ENCODE results near the gene MTHFD2.
"Not testable (repeated sequence)": the region's sequence is repeated elsewhere in the genome, so short reads cannot be mapped to it uniquely, and the experiment has no call there.

The MTHFD2 gene

DNA sequence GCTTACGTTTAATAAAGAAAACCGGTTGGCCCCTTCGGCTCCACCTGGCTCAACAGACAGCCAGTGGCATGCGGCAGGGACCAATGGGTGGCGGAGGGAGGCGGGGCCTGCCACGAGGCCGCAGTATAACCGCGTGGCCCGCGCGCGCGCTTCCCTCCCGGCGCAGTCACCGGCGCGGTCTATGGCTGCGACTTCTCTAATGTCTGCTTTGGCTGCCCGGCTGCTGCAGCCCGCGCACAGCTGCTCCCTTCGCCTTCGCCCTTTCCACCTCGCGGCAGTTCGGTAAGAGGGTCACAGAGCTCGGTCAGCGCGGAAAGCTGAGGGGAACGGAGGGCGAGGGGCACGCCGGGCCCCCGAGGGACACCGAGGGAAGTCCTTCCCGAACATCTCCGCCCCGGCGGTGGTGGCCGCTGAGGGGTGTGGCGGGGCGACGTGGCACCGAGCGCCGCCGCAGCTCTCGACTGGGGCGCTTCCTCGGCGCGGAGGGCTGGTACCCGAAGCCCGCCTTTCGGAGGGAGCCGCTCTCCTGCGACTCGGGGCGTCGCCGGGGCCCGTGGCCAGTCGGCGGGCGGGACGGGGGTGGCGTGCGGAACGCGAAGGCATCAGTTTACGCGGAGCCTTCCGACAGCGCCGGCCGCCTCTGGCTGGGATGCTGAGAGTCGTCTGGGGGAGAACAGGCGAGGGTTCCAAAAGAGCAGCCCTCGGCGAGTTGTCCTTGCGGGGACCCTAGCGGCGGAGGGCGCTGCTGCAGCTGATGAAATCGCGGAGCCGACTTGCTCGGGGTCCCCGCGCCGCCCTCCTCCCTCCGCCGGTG lies at the start of gene MTHFD2:
Gene MTHFD2, plus strand, starts transcription at position 155 of the 814 bp plus-strand sequence. Its CDS starts 27 bp downstream, at position 182.
- in situ Hi-C loops (cut with MboI; ENCODE audit: low sequenced_read_pairs): no loop called here

DNA sequence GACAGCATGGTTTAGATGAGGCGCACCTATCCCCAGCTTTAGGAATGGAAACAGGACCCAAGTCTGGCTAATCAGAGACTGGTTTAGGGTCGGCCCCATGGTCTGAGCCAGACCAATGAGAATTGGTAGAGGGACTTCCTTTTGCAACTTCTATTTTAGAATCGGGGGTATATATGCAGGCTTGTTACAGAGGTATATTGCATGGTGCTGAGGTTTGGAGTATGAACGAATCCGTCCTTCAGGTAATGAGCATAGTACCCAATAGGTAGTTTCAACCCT lies 49.2 kb upstream of the MTHFD2 start:
- in situ Hi-C loops (cut with MboI; ENCODE audit: low sequenced_read_pairs): no loop called here

DNA sequence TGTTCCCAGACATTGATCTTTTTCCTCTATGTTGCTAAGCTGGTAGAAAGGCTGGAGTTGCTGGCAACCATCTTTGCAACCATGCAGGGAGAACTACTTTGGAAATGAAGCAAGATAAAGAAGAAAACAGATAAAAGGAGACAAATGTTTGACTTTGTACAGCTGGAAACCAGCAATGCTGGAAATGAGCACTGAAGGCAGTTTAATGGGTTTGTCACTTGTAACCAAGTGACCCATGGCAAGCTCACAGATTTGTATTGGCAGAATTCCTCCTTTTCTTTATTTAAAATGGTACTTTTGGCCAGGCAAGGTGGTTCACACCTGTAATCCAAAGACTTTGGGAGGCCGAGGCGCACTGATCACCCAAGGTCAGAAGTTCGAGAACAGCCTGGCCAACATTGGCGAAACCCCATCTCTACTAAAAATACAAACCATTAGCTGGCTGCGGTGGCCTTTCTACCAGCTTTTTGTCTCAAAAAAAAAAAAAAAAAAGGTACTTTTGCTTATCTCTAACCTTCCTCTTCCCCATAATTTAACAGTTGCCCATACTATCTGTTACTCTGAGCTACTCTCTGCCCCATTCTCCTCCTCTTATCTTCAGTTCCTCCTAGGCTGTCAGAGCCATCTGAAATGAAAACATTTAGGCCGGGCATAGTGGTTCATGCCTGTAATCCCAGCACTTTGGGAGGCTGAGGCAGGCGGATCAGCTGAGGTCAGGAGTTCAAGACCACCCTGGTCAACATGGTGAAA lies 48.7 kb upstream of the MTHFD2 start:
- in situ Hi-C loops (cut with MboI; ENCODE audit: low sequenced_read_pairs): no loop called here

DNA sequence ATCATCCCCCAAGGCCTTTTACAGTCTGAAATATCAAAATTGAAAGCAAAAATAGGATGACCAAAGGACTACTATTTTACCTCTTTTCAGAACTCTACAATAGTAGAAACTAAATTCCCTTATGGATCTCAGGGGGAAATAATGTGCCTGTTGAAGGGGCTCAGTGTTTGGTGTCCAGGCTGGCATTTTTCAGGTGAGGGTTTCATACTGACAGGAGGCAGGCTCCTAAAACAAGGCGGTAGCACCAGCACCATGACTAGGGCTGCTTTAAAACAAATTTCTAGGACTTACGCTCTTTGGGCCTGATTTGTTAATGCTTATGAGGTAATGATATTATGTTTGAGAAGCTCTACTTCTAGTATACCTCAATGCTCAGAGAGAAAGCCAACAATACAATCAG lies 45.5 kb upstream of the MTHFD2 start:
- in situ Hi-C loops (cut with MboI; ENCODE audit: low sequenced_read_pairs): no loop called here

DNA sequence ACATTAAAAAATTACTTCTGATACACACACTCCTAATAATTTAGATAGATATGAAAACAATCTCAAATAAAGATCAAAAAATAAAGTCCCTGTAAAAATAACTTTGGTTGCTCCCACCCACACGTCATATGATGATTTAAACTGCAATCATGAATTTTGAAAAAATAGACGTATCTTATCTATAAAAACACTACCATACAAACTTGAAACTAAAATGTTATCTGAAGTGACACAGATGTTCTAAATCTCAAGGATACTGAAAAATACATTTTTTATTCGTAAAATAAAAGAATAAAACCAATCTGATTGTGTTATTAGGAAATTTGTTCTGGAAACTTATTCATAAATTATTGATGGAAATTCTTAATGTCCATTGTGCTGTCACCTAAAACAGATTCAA lies 42.6 kb upstream of the MTHFD2 start:
- in situ Hi-C loops (cut with MboI; ENCODE audit: low sequenced_read_pairs): no loop called here

DNA sequence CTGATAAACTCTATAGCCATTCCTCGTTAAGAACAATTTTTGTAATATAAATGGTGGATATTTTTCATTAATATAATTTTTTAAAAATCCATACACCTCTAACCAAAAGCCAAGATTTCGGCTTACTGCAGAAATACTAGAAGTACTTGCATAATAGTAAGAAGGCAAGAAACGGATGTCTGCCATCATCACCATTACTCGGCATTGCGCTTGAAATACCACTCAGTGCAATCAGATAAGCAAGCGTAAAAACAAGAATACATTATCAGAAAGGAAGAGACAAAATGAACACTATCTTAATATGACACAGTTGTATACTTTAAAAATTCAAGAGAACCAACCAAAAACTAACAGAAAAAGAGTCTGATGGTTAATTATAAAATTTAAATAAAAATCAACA lies 35.5 kb upstream of the MTHFD2 start:
- in situ Hi-C loops (cut with MboI; ENCODE audit: low sequenced_read_pairs): no loop called here

DNA sequence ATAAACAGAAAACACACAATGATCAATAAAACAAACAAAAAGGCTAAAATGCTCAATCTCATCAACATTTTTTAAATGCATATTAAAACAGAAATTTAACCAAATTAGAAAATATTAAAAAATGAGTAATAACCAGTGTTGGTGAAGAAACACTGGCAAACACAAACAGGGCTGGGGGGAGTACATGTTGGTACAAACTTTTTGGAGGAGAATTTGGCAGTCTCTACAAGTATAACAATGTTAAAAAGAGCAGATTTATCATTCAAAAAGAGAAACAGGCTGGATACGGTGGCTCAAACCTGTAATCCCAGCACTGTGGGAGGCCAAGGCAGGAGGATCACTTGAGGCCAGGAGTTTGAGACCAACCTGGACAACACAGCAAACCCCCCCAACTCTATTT lies 33.7 kb upstream of the MTHFD2 start:
- in situ Hi-C loops (cut with MboI; ENCODE audit: low sequenced_read_pairs): no loop called here

DNA sequence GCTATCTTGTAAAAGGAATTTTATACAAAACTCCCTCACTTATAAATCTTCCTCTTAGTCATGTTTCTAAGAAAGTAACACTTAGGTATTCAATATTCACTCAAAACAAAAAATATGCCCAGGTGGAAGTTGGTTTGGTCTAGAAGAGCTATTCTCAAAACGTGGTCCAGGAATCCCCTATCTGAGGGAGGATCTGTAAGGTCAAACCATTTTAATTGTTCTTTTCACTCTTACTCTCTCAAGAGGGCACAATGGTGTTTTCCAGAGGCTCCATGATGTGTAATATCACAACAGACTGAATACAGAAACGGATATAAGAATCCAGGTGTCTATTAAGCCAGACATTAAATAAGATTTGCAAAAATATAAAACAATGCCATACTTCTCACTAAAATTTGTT lies 29.7 kb upstream of the MTHFD2 start:
- in situ Hi-C loops (cut with MboI; ENCODE audit: low sequenced_read_pairs): no loop called here

DNA sequence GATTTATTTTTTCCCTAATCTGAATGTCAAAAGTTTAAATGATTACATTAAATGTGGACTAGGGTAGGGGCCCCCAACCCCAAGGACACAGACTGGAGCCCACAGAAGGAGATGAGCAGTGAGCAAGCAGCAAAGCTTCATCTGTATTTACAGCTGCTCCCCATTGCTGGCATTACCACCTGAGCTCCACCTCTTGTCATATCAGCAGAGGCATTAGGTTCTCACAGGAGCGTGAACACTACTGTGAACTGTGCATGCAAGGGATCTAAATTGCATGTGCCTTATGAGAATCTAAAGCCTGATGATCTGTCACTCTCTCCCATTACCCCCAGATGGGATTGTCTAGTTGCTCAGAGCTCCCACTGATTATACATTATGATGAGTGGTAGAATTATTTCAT lies 23.5 kb upstream of the MTHFD2 start:
- in situ Hi-C loops (cut with MboI; ENCODE audit: low sequenced_read_pairs): no loop called here

DNA sequence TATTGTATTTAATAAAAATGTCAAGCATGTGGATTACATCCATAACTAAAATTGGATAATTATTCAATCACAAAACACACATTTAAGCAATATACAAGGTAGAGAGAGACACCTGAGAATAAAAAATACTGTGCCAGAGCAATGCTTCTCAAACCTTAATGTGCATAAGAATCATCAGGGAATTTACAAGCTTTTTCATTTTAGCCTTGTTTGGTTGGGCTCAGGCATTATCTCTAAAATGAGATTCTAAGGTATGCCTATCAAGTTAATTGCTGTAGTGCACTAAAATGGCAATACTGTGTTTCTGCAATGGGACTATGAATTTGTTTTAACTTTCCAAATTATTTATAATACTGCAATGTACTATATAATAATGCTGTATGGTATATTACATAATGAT lies 20.7 kb upstream of the MTHFD2 start:
- in situ Hi-C loops (cut with MboI; ENCODE audit: low sequenced_read_pairs): no loop called here

DNA sequence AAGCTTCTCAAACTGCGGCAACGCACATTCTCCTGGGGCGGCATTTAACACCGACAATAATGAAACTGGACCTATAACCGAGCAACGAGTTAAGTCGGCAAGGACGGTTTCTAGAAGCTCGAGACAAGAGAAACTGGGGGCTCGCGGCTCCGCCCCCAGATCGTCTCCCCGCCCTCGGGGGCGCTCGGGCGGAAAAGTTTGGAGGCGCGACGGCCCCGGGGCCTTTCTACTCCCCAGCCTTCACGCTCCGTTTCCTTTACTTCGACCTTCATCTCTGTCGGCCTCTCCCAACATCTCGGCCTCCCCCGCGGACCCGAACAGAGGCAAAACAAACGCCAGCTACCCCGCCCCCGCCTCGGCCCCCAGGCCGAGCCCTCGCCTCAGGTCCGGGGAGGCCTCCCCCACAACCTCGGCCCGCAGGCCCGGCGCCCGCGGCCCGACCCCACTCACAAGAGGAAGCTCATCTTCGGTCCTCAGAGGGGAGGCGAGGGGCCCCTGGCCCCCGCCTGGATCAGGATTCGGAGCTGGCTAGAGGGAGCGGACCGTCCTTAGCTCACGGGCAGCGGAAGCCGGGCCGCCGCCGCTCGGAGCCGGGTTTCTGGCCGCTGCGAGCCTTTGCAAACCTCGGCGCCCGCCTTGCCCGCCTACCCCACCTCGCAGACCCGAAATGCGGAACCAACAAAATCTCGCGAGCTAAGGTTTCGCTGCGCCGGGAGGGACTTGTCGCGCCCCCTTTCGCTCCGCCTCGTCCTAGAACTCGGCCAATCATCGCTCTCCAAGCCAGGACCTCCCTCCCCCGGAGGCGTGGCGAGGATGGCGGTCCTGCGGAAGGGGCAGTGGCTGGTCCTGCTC lies 20.0 kb upstream of the MTHFD2 start, which contains the start of gene MOB1A:
Gene MOB1A, minus strand, starts transcription at position 669 of the 852 bp plus-strand sequence. Its CDS starts 205 bp downstream, at position 464.
- in situ Hi-C loops (cut with MboI; ENCODE audit: low sequenced_read_pairs): no loop called here

DNA sequence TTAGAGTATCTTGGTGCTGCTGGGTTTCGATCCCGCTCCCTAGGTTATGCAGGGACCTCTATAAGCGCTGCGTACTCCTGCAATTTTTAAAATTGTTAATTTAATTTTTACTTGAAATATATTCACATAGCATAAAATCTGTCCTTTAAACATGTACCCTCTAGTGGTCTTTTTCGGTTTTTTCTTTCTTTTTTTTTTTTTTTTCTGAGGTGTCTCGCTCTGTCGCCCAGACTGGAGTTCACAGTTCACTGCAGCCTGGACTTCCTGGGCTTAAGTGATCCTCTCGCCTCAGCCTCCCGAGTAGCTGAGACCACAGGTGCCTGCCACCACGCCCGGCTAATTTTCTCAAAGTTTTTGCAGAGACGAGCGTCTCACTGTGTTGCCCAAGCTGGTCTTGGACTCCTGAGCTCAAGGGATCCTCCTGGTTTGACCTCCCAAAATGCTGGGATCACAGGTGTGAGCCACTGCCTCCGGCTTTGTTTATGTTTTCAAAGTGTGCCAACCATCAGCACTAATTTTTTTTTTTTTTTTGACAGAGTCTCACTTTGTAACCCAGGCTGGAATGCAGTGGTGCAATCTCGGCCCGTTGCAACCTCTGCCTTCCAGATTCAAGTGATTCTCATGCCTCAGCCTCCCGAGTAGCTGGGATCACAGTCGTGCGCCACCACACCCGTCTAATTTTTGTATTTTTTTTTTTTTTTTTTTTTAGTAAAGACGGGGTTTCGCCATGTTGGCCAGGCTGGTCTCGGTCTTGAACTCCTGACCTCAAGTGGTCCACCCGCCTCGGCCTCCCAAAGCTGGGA lies 19.2 kb upstream of the MTHFD2 start:
- in situ Hi-C loops (cut with MboI; ENCODE audit: low sequenced_read_pairs): no loop called here

DNA sequence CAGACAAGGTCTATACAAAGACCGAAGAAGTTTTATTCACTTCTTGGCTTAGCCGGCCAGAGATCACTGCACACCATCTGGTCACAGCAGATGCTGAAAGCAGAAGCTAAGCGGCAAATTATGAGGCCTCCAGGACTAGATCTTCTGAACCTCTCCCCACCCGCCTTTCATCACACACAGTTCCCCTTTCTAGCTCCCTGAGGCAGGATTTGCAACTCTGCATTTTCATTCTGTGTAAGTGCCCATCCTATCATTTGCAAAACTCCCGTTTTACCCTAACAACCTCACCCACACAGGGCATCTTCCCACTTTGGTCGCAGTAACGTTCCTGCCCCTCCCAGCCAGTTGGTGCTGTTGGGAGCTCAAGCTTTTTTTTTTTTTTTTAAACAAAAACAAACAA lies 16.7 kb upstream of the MTHFD2 start:
- in situ Hi-C loops (cut with MboI; ENCODE audit: low sequenced_read_pairs): no loop called here

DNA sequence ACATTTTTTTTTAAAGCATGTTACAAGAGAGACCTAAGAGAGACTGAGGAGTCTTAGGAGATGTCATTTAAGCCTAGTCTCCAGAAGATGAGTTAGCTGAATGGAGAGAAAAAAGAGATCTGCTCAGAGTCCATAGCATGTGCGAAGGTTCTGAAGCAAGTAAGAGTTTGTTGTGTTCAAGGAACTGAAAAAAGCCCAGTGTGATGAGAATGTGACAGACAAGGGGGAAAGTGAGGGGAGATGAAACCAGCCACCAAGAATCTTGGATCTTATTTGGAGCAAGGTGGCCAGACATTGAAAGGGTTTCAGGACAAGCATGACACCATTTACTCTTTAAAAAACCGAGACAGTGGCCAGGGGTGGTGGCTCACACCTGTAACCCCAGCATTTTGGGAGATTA lies 14.5 kb upstream of the MTHFD2 start:
- in situ Hi-C loops (cut with MboI; ENCODE audit: low sequenced_read_pairs): no loop called here

DNA sequence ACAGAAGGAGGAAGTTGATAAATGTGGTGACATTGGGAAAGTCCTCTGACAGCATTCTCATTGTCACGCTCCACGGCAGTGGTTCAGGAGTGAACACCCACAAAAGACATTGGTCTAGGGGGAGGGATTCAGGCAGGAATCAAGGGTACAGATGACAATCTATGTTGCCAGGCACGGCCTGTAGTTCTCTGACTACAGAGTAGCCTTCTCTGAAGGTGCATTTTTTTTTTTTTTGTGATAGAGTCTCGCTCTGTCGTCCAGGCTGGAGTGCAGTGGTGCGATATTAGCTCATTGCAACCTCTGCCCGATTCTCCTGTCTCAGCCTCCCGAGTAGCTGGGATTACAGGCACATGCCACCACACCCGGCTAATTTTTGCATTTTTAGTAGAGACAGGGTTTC lies 12.4 kb upstream of the MTHFD2 start:
- in situ Hi-C loops (cut with MboI; ENCODE audit: low sequenced_read_pairs): no loop called here

DNA sequence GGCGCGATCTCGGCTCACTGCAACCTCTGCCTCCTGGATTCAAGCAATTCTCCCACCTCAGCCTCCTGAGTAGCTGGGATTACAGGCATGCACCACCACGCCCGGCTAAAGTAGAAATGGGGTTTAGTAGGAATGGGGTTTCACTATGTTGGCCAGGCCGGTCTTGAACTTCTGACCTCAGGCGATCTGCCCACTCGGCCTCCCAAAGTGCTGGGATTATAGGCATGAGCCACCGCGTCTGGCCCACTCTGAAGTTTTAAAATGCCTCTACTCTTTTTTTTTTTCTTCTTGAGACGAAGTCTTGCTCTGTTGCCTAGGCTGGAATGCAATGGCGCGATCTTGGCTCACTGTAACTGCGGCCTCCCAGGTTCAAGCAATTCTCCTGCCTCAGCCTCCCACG lies 11.7 kb upstream of the MTHFD2 start:
- in situ Hi-C loops (cut with MboI; ENCODE audit: low sequenced_read_pairs): not testable (repeated sequence)

DNA sequence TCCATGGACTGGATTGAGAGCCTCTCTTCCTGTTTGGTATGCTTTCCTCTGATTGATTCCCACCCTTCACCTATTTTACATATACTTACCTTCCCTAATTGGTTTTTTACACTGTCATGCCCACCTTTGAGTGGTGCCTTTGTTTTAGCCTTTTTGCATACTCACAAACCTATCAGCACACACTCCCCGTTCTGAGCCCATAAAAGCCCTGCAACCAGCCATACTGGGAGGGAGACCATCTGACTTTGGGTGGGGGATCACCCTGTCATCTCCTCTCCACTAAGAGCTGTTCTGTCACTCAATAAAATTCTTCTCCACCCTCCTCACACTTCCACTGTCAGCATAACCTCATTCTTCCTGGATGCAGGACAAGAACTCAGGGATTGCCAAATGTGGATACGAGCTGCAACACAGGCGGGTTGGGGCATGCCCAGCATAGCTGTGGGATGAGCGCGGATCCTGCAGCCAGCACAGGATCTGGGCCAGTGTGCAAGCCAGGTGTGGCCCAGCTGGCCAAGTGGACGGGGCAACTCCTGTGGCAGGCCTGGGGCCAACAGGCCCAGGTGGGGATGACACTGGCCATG lies 10.3 kb upstream of the MTHFD2 start:
- in situ Hi-C loops (cut with MboI; ENCODE audit: low sequenced_read_pairs): no loop called here

DNA sequence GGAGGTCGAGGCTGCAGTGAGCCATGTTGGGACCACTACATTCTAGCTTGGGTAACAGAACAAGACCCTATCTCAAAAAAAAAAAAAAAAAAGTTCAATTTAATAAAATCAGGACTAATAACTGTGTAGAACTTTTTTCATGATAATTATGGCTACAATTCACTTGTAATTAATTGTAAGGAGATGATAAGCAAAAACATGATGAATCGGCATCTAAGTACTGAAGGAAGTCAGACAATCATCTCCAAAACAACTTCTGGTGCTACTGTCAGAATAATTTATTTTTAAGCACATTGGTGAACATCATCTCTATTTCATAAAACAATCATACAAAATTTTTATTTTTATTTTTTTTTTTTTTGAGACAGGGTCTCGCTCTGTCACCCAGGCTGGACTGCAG lies 9.7 kb upstream of the MTHFD2 start:
- in situ Hi-C loops (cut with MboI; ENCODE audit: low sequenced_read_pairs): no loop called here

DNA sequence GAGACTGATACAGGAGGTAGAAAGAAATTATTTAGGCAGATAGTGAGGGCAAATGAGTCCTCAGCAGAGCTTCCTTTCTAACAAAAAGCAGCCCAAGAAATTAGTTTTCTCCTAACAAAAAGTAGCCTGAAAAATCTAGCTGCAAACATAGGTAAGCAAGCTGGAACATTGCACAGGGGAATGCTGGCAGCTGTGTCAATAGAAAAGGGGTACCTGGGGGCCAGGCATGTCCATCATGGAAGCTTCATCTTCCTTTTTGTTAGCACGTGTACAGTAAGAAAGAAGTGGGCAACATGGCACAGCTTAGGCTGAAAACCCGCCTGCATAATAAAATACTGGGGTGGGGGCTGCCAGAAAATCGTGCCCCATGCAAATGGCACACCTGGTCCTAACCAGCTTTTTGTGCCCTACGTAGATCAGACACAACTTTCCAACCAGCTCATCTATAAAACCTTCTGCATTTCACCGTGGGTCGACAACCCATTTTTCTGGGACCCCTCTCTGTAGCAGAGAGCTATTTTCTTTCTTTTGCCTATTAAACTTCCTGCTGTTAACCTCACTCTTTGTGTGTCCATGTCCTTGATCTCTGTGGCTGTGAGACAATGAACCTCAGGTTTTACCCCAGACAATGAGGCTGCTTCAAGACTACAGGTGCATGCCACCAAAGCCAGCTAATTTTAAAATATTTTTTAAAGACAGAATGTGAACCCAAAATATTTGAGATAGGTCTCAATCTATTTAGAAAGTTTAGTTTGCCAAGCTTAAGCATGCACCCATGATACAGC lies 6.6 kb upstream of the MTHFD2 start:
- in situ Hi-C loops (cut with MboI; ENCODE audit: low sequenced_read_pairs): no loop called here

DNA sequence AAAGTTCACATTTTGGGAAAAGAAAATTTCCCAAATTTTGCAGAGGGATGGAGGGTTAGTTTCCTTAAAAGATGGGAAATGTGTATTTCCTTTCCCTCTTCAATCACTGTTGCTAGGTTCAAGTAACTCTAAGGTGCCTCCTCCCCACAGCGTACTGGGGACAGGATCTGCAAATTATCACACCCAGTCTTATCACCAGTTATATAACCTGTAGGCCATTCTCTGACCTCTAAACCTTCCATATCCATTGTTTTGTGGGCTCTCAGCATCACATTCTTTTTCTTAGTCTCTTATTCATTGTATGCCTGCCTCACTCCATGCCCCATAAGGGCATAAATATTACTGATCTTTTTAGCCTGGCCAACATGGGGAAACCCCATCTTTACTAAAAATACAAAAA lies 3.6 kb upstream of the MTHFD2 start:
- in situ Hi-C loops (cut with MboI; ENCODE audit: low sequenced_read_pairs): no loop called here
